ENCODE data around the gene TMEM170B.

TMEM170B gene

DNA sequence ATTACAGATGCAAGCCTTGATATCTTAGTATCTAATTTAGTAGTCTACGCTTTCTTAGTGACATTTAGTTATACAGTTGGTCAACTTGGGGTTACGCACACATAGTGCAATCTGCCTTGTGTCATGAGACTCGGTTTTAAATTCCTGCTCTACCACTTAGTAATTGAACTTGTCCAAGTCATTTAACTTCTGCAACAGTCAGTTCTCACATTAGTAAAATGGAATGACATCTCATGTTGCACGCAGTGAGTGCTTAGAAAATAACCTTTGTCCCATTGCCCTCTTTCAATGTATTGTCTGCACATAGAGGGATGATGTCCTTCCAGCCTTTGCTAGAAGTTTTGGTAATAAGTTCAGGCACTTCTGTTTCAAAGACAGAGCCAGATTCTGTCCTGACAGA lies 48.6 kb downstream of the TMEM170B start:
- DNase-seq (ENCODE audit: low spot score): no peak

DNA sequence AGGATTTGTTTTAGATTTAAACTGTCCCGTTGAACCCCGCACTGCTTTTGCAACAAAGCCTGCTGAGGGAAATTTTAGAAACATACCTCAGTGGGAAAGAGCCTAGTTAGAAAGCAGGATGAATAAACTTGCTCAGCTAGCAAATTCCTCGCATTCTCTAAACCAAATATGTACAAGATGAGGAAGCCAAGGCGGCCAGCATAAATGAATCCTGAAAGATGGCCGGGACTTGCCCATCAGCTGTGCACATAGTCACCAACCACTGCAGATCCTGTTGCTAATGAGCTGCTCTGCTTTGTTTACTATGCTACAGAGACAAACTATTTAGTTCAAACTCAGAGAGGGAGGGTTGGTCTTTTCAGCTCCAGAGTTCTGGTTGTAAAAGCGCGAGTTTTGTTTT lies 49.0 kb downstream of the TMEM170B start:
- DNase-seq (ENCODE audit: low spot score): no peak

DNA sequence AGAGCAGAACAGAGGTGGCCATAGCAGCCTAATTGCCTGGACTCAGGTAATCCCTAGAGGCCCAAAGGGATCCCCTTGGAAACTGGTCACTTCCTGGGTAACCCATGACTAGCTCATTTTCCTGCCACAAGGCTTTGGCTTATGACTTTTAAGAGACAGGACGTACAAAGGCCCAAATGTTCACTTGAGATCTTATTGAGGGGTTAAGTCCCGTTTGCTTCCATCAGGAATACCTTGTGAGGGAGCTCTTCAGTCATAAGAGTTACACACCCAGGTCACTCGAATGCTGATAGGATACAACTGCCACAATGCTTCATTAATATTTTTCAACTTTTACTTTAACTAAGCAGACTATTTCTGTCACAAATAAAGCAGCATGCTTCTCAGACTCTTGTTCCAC lies 51.7 kb downstream of the TMEM170B start:
- DNase-seq (ENCODE audit: low spot score): no peak

DNA sequence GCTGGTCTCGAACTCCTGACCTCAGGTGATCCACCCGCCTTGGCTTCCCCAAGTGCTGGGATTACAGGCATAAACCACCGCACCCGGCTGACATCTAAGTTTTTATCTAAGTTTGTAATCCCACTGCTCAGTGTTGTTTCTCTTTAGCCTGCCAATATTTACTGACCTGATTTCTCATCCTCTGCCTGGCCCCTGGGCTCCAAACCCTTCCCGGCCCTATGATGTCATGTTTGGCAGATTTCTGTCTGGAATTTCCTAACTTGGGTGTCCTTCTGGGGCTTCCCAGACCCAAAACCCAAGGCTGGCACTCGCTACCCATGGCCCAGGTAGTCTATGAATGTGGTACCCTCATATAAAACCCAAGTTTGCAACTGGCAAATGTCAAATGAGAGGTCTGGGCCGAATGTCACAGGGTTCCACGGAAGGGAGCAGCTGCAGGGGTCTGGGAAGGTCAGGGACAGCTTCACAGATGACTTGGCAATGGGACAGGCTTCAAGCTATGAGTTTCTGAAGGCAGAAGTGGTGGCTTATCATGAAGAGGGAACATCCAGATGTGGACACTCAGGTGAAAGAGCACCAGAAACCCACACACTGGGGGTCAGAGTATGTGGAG lies 54.9 kb downstream of the TMEM170B start:
- no peak for DNase-seq (ENCODE audit: low spot score)

DNA sequence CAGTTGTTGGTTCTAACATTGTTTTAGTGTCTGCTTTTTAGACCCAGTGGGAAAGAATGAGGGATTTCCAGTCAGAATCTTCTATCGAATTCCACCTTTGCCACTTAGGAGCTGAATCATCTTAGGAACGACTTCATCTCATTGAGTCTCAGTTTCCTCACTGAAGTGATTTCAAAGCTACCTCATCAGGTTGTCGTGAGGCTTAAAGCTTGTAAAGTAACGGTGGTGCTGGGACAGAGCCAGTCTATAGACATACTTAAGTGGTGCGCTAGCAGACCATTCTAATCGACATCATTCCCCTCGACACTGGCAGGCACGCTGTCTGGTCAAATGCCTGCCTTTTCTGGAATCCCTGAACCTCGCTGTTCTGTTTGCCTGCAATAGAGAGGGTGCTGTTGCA lies 55.5 kb downstream of the TMEM170B start:
- no peak for DNase-seq (ENCODE audit: low spot score)

DNA sequence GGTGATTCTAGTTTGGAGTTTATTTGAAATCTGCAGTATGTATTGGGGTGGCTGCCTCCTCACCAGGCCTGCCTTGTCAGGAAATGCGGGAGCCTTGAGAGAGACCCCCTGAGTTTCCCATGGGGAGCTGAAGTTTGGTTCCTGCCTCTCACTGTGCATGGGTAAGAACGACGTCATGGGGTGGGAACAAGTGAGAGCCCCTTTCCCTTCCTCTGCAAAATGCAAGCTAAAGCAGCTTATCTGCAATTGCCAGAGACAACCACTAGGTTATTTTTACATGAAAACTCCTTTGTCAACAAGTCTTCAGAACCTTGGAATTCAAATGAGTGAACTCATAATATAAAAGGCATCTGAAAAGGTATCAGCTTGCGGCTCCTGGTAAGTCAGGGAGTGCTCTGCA lies 58.4 kb downstream of the TMEM170B start:
- DNase-seq (ENCODE audit: low spot score): no peak

DNA sequence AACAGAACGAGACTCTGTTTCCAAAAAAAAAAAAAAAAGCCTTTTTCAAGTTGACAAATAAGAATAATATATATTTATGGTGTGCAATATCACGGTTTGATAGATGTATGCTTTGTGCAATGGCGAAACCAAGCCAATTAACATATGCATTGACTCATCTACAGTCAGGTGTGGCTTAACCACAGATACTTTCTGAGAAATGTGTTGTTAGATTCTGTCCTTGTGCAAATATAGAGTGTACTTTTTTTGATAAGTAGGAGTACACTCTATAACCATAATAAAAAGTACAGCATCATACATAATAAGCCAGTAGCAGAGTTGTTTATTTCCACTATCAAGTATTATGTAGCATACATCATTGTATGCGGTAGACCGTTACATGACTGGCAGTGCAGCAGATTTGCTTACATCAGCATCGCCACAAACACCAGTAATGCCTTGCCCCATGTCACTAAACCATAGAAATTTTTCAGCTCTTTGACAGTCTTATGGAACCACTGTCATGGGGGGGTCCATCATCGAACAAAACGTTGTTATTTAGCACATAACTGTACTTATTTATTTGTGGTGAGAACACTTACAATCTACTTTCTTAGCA lies 59.2 kb downstream of the TMEM170B start:
- DNase-seq (ENCODE audit: low spot score): no peak

DNA sequence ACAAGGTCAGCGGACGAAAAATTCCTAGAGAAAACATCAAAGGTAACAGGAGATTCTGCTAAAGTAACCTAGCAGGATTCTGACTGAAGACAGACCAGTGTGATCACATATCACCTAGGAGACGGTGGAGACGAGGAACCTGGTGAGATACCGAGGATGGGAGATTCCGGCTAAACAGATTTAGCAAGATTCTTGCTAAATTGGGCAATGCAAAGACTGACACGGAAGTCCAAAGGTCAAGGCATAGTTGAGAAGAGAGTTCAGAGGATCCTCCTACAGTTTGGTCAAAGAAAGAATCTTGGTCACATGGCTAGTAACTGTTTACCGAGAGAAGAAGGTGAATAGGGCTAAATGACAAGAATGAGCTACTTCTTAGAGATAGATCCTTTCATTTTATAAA lies 61.1 kb downstream of the TMEM170B start:
- DNase-seq (ENCODE audit: low spot score): no peak

DNA sequence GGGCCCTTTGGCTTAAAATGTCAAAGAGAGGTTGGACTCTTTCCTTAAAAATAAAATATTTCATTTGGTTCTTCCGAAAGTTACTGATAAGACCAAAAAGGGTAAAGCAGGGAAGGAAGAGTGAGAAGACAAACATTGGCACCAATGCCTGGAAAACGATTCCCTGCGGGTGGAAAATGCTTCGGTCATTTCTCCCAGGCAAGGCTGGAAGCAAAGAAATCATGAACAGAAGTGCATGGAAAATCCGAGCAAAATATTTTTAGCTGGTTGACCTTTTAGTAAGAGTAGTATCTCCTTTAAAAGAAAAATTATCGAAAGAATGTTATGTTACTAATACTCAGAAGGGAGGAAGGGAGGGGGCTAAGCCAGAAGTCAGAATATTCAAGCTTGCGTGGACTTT lies 62.7 kb downstream of the TMEM170B start:
- no peak for DNase-seq (ENCODE audit: low spot score)

DNA sequence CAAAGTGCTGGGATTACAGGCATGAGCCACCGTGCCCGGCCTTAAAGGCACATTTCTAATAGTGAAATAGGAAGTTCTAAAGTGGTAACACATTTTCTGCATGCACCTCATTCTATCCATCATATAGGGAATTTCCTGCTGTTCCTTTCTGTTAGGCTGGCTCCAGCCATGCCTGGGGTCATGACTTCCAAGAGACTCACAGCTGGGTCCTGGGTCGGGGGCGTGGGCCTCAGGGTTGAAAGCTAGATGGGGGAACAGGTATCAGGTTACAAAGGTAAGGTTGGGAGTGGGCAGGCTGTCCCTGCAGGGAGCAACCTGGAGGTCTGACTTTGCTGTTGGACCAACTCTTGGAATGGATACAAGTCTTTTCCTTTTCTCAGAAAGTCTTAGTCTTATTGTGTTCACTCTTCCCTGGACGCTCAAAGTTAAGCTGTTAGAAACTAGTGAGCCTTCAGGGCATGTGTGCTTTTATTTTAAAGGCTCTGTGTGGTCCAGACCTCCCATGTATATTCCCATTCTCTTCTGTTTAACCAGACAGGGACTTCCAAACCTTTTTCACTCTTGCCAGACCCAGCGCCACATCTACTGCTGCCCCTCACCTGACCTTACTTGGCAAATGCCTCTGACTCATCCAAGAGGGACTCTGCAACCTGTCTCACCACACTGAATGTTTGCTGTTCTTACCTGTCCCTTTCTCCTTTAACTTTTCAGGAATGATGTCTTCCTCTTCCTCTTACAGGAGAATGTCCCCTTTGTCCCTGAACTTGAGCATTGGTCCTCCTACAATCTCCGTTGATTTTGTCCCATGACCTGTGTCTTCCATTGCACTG lies 64.4 kb downstream of the TMEM170B start:
- no peak for DNase-seq (ENCODE audit: low spot score)

DNA sequence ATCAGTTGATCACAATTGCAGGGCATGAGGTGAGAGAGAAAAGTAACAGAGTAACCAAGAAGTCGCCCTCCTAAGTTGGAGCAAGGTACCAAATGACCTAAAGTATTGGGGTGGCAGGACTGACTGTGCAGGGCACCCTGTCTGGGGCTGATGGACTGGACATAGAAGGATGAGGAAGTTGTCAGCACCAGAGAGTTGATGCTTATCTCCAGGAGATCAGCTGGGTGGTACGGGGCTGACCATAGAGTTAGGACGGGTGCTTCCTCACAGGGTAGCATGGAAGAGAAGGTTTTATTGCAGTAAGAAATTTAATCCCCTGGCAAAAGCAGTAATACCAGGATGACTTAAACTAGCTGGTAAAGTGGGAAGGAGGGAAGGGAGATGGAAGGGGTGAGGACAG lies 66.7 kb downstream of the TMEM170B start:
- no peak for DNase-seq (ENCODE audit: low spot score)

DNA sequence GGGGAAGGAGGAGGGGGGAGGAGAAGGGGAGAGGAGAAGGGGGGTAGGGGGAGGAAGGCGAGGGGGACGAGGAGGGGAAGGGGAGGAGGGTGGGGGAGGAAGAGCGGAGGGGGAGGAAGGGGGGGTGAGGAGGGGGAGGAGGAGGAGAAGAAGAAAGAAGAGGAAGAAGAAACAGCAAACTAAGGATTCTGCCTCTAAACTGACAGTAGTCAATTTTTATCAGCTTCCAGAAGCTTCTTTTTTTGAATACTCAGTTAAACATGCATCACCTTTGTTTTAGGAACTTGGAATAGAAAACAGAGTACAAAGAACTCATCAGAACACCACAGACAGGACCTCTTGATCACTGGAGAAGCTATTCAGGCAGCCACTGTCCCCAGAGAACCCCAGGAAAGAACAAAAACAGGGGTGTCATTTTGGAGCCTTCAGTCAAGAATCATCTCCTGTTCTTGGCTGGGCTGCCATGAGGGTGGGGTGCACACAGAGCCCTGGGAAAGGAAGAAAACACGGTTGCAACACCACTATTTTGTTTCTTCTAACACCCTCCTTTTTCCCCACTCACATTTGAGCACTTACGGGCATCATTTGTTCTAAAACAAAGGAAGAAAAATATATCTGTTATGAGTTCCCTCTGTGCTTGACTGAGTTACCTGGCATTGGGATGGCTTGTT lies 67.4 kb downstream of the TMEM170B start:
- DNase-seq (ENCODE audit: low spot score): no peak

DNA sequence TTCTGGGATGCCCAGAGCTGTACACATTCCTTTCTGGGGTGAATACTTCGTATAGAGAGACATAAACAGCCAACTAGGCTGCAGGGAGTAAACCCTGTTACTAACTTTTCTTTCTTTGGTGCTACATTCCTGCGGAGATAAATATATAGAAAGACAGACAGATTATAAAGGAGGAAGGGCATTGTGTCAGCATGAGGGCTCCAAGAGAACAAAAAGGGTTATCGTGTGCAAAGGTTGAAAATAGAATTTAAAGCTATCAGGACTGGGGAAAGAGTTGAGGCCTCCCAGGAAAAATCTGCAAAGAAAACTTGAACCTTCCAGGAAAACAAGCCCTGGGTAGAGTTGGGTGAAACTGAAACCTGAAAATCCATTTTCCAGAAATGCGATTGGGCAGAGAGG lies 68.0 kb downstream of the TMEM170B start:
- DNase-seq (ENCODE audit: low spot score): no peak

DNA sequence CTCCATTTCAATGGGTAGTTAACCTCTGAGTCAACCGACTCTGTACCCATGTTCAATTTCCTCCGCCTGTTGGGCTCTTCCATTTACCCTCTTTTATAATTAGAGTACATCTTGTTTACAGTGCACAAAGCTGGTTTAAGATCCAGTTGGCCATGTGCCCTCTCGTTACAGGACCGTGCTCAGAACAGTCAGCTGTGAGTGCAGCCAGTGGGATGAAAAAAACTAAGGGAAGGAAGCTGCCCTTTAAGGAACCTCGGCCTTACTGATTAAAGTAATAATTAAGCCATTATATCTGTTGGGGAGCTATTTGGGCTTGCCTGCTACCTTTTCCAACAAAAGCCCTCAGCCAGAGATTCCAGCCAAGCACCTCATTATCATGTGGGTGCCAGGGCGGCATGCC lies 68.8 kb downstream of the TMEM170B start:
- no peak for DNase-seq (ENCODE audit: low spot score)

DNA sequence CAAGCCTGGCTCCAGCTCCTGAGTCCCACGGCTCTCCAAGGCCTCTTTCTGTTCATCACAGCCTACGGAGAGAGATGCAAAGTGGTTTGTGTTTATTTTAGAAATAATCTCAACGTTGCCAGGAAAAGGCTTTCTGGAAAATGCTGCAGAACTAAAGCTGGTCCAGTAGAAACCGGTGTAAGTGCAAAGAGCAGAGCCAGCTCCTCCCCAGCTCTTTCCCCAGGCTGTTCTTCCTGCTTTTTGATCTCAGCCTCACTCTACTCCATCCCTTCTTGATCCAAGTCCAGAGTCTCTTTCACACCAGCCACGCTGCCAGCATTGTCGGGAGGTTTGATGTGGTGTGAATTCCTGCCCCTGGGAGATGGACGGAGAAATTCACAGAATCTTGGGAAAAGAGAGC lies 69.8 kb downstream of the TMEM170B start:
- no peak for DNase-seq (ENCODE audit: low spot score)

DNA sequence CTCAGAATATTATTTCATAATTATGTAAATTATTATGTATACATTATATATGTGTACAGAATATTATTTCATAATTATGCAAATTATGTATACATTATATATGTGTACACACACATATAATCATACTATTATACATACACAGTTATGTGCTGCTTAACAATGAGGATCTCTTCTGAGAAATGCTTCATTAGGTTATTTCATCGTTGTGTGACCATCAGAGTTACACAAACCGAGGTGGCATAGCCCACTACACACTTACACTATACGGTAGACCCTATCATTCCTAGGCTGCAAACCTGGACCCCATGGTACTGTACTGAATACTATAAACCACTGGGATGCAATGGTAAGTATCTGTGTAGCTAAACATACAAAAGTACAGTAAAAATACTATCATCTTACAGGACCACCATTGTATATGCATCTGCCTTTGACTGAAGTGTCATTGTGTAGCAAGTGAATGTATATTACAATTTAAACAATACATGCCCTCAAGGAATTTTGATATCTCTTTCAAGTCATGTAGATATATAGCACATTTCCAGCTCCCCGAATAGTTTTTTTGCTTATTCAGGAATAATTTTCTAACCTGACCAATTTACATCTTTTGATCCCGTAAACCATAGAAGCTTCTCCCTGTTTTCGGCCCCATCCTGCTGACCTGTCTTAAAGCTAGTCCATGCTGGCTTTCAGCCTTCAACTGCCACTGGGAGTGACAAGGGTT lies 71.2 kb downstream of the TMEM170B start:
- DNase-seq (ENCODE audit: low spot score): no peak

DNA sequence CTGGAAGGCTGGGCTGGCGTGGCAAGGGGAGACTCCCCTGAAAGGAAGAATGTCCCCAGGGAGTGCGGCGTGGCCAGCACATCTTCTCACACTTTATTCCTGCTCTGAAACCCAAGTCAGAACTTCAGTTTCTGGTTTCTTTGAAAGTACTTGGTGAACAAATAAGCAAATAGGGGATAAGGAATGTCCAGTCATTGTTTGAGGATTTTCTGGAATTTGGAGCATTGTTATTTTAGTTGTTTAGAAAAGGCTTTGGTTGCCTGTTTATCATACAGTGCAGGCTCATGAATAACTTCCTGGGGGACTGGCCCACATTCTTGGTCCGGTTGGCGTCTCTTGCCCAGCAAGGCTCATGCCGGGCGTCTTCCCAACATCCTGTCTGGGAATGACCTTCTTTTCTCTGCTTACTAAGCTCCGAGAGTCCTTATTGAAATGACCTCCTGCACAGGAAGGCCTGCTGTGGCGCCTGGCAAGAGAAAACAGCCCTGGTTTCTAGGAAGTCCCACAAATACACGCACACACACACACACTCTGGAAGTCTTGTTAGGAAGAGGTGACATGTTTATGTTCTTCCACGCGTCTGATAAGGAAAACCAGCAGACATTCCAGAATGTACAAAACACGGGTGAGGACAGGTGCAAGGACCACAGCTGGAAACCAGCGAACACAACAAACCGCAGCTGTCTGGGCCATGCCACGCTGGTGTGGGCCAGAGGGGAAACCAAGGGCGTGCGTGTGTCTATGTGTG lies 71.9 kb downstream of the TMEM170B start:
- DNase-seq (ENCODE audit: low spot score): peak; percentile 27

DNA sequence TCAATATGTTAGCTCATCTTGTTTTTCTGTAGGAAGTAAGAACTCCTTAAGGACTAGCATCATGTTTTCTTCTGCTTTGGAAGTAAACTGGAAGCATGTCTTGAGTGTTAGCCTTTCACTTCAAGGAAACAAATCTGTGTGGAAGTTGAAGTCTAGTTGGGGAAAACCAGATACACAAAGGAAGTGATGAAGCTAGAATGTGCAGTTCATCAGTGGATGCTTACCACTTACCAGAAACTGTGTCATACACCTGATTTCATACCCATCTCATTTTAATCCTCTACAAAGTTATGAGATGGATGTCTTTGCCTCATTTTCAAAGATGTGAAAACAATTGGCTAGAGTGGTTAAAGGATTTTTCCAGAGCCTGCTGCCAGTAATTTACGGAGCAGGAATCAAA lies 75.8 kb downstream of the TMEM170B start:
- DNase-seq (ENCODE audit: low spot score): no peak

DNA sequence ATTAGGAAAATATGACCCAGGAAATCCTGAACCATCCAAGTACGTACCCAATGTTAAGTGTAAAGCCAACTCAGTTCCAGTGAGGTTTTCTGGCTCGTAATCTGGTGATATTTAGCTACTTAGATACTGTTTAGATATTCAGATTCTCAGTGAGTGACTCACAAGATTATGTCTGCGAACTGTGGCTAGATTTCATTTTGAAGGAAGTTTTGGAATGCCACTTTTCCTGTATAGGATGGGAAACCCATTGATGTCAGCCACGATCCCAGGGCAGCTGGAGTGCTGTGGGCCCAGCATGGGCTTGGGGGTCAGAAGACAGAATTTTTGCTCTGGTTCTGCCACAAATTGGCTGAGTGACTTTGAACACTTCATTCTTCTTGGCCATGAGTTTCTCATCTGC lies 76.3 kb downstream of the TMEM170B start:
- DNase-seq (ENCODE audit: low spot score): no peak

DNA sequence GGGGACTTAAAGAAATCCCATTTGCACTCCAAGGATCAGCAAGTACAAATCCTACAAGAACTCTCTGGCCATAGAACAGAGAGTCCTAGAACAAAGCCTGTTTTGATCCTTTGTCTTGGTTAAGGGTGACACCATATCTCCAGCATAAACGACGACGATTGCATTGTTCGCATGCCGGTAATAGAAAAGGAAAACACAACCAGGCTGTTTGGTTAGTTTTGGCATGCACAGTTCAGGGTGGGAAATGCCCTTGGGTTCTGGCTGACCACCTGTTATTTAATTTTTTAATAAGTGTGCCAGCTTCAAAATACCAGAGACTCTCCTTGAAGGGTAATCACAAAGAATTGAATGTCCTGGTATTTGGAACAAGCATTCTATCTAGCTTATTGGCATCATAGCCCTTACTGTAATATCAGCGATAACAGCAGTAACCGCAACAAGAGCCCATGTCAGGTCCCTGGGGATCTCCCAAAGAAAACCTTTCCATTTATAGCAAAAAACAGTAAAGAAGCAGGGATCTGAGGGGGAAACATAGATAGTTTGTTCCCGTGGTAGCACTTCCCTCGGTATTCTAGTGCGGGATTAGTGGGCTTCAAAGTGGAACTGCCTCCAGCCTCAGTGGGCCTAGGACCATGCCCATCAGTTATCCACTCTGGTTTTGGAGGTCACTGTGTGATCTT lies 77.1 kb downstream of the TMEM170B start:
- no peak for DNase-seq (ENCODE audit: low spot score)

DNA sequence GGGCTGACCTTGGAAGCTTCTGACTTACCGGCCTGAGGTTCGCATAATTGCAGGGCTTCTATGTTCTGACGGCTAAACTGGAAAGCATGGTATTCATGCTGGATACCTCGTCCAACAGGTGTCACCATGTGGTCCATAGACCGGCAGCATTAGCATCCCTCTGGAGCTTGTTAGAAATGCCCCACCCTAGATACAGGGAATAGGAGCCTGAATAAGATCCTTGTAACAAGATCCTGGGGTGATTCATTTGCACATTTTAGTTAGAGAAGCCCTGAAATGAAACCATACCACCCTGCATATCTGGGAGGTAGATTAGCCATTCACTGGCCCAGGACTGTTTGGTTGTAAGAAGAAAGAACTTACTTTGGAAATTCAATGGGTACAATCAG lies 77.7 kb downstream of the TMEM170B start:
- no peak for DNase-seq (ENCODE audit: low spot score)

Measured in globus pallidus (tissue), 1 donor.